Esophagus (tissue), 2 donors: ENCODE results near the gene PYHIN1. TPM values are rescaled to one million over a fixed set of nuclear protein-coding genes. Genes with fewer than 3 reads are reported as not detected.
A peak's percentile ranks its signal among the peaks of the same experiment; 100 is the strongest.

Experiments used
- H3K27ac ChIP-seq, 2 donors: one replicate each; pipeline ENCODE4 v1.5.1; 2013; ENCODE audit warnings: low read depth in 2 of 2, mild to moderate bottlenecking in 2 of 2, inconsistent platforms in 1 of 2, low read length in 1 of 2, moderate library complexity in 1 of 2
- H3K27me3 ChIP-seq, 2 donors: one replicate each; pipeline ENCODE4 v1.6.1; 2013; ENCODE audit warnings: low read length in 2 of 2, control low read depth in 1 of 2, mild to moderate bottlenecking in 1 of 2; ENCODE audit not compliant: insufficient read depth in 2 of 2, control insufficient read depth in 1 of 2
- H3K36me3 ChIP-seq, 2 donors: one replicate each; pipeline ENCODE4 v1.6.1; 2013; ENCODE audit warnings: low read length in 1 of 2; ENCODE audit not compliant: control insufficient read depth in 2 of 2, insufficient read depth in 2 of 2
- H3K4me1 ChIP-seq, 2 donors: one replicate each; pipeline ENCODE4 v1.6.1; 2013; ENCODE audit warnings: low read length in 1 of 2; ENCODE audit not compliant: control insufficient read depth in 2 of 2, insufficient read depth in 2 of 2
- H3K4me3 ChIP-seq, 2 donors: one replicate each; pipeline ENCODE4 v1.5.1; 2013; ENCODE audit warnings: low read length in 2 of 2, mild to moderate bottlenecking in 2 of 2, low read depth in 1 of 2, moderate library complexity in 1 of 2
- H3K9me3 ChIP-seq, 2 donors: one replicate each; pipeline ENCODE4 v1.6.1; 2013; ENCODE audit warnings: mild to moderate bottlenecking in 2 of 2, low read depth in 1 of 2, low read length in 1 of 2, moderate library complexity in 1 of 2; ENCODE audit not compliant: control insufficient read depth in 2 of 2, insufficient read depth in 1 of 2
- WGBS, 2 donors: extraction: QIAGEN DNeasy Blood & Tissue Kit; methylation state at CpG; one replicate each; pipeline ENCODE4 v1.1.7; 2013; 5-methylcytosine and 5-hydroxymethylcytosine counted together
- polyA plus RNA-seq, 2 donors: library from polyadenylated mRNA; stranded (reverse); fragments of 200-250 nt; gene quantifications; one replicate each; pipeline ENCODE4 v1.2.3, GENCODE V29; 2013
- donor health status: healthy with polysubstance abuse.
- donor health status: Bipolar disorder and iron deficiency.

Gene PYHIN1
- polyA plus RNA-seq, result under 1 TPM; 0.28 to 0.31 TPM

DNA sequence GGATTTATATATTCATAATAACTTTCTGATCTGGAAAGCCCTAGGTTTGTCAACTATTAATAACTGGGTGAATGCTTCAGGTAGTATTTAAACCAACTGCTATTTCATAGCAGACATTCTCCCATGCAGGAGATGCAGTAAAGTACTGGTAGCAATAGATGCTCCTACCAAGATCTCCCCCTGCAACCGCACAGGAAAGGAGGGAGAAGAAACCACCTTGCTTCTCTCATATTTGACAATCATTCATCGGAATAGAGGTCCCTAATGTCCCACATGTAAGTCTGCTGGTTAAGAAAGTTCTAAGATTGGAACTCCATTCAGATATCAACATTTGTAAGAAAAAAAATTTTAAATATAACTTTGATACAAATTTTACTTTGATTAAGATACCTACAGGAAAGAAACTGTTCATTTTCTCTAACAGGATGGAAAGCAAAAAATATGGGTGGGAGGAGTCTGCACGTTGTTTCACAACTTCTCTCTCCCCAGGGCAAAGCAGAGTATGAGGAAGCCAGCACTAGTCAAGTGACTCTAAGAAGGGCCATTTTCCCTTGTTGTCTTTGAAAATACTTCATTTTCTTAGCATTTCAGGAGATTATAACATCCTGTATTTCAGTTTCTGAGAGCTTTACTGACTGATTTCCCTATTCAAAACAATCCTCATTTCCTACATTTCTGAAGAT, at the start of gene PYHIN1:
Gene PYHIN1, plus strand, starts transcription at position 498 of the 683 bp plus-strand sequence. CDS start 5,359 bp downstream, outside the sequence.
- Histone ChIP-seq H3K4me1 (no peaks in the 10 kb centered on the region), H3K27ac (no peak within 1 kb of the TSS), H3K36me3 (no peaks in the 10 kb centered on the region), H3K4me3 (peak within 1 kb of the TSS in 1 of 2 donors; percentile 11), H3K9me3 (no peaks in the 10 kb centered on the region), H3K27me3 (no peaks in the 10 kb centered on the region)
- WGBS, 2 donors, result 58 to 60% methylated on average over 3 of the region's 3 CpGs

DNA sequence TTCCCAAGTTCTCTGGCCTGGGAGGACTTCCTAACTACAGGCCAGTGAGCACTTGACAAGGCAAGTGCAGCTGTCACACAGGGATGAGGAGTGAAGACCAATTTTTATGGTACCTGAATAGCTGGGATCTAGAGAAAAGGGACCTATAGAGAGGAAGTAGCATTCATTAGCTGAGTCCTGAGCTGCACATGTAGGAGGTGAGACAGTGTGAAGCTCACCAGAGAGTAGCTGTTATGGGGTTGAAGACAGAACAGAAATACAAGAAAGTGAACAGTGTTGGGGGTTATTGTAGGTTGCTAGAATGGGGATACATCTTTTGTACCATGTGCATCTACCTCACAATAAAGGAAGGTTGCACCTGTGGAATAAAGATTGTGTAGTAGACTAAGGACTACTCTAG, 37.7 kb upstream of the PYHIN1 start:
- Histone ChIP-seq H3K9me3 (no peaks in the 10 kb centered on the region), H3K36me3 (no peaks in the 10 kb centered on the region), H3K27ac (no peak overlapping the region), H3K4me1 (no peaks in the 10 kb centered on the region), H3K4me3 (no peak overlapping the region), H3K27me3 (no peaks in the 10 kb centered on the region)

DNA sequence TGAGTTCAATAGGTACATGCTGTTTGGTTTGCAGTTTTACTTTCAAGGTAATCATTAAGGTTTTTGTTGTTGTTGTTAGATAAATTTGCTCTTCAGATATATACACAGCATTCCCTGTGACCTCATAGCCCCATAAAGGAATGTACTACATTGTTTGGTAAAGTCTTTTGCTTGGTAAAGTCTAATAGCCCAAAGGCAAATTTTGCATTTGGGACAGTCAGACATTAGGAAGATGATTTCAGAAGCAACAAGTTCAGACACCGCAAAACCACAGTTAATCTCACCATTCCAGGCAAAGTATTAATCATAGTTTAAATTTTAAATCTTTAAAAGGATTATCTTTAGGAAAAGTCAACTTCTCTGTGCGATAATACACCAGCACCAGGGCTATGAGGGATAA, 32.6 kb upstream of the PYHIN1 start:
- H3K36me3 ChIP-seq, result no peaks in the 10 kb centered on the region
- H3K9me3 ChIP-seq, result no peaks in the 10 kb centered on the region
- H3K27ac ChIP-seq, result no peak overlapping the region
- no peaks in the 10 kb centered on the region for H3K27me3 ChIP-seq
- WGBS, 2 donors, result 100% methylated on average over 1 of the region's 2 CpGs; no CpG with 5 or more reads in 1 of the 2 donors
- no peak overlapping the region for H3K4me3 ChIP-seq
- no peaks in the 10 kb centered on the region for H3K4me1 ChIP-seq

DNA sequence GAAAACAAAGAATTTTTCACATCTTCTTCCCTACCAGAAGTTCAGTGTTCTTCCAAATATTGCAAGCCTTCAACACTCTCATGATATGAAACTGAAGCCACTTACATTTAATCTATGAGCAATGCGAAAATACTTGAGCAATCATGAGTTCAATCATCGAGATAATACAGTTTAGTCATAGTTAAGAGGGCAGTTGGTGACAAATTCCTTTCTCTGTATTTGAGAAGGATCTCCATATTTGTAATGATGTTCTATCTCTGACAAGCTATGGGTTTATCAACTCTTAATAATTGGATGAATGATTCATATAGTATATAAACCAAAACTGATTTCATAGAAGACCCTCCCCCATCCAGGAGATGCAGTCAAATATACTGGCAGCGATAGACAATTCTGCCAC, 29.7 kb upstream of the PYHIN1 start:
- Histone ChIP-seq H3K27me3 (no peaks in the 10 kb centered on the region), H3K27ac (no peak overlapping the region), H3K4me3 (no peak overlapping the region), H3K36me3 (no peaks in the 10 kb centered on the region), H3K4me1 (no peaks in the 10 kb centered on the region), H3K9me3 (peaks cover 0 to 2% of the 10 kb centered on the region in 2 donors)
- WGBS, 2 donors, result 80 to 81% methylated on average over 3 of the region's 3 CpGs

DNA sequence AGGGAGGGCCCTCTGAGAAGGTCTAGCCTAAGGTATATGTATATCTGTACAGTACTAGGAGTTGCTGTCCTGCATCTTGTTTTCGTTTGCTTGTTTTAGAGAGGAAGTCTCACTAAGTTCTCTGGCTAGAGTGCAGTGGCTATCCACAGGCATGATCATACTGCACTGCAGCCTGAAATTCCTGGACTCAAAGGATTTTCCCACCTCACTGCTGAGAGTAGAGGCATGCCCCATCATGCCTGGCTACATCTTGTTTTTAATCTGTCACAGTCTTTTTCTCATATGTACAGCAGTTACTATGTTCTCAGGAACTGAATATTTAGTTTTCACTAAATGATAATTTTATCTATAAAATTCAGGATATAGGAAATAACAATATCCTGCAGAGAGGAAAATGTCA, 15.3 kb upstream of the PYHIN1 start:
- H3K27me3 ChIP-seq, result no peaks in the 10 kb centered on the region
- no peaks in the 10 kb centered on the region for H3K36me3 ChIP-seq
- H3K4me1 ChIP-seq, result no peaks in the 10 kb centered on the region
- no peak overlapping the region for H3K4me3 ChIP-seq
- H3K9me3 ChIP-seq, result peaks cover 2 to 3% of the 10 kb centered on the region in 2 donors
- WGBS, 2 donors, result 41 to 46% methylated on average over 1 of the region's 1 CpG
- H3K27ac ChIP-seq, result no peak overlapping the region

DNA sequence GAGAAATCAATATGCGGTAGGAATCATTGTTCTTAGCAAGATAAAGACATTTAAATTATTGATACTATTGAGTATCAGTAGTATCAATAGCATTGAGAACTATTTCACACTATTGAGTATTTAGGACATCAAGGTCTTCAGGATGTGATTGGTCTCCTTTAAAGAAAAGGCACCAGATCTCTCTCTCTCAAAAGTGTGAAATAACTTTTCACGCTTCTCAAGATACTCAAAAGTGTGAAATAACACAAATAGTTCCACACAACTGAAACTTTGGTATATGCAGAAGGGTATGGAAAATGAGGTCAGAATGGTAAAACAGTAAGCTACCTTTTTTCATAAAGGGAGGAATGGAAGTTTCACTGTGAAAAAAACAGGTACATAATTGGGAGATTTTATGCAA, 6.7 kb upstream of the PYHIN1 start:
- Histone ChIP-seq H3K9me3 (peaks cover 2 to 3% of the 10 kb centered on the region in 2 donors), H3K4me1 (no peaks in the 10 kb centered on the region), H3K36me3 (no peaks in the 10 kb centered on the region), H3K27ac (no peak overlapping the region), H3K4me3 (no peak overlapping the region), H3K27me3 (no peaks in the 10 kb centered on the region)
- WGBS, 2 donors, result 81 to 90% methylated on average over 2 of the region's 2 CpGs

DNA sequence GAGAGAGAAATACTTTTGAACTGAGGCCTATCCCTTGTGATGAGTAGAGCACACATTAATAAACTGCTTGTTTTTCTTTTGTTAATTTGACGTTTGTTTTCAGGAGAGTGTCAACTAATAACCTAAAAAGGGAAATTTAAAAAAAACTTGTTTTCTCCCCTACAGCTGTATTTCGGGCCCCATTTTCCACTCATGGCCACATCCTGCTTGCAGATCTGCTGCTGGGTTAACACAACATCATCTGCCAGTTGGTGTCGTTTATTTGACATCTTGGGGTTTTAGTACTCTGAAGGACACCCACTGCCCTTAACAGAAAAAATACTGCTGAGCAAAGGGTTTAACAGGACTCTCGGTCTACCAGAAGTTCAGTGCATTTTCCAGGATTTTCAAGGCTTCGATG, 848 bp upstream of the PYHIN1 start:
- WGBS, 2 donors, result 68% methylated on average over 5 of the region's 5 CpGs
- Histone ChIP-seq H3K27me3 (no peaks in the 10 kb centered on the region), H3K27ac (no peak overlapping the region), H3K4me1 (no peaks in the 10 kb centered on the region), H3K36me3 (no peaks in the 10 kb centered on the region), H3K9me3 (no peaks in the 10 kb centered on the region), H3K4me3 (no peak overlapping the region)

DNA sequence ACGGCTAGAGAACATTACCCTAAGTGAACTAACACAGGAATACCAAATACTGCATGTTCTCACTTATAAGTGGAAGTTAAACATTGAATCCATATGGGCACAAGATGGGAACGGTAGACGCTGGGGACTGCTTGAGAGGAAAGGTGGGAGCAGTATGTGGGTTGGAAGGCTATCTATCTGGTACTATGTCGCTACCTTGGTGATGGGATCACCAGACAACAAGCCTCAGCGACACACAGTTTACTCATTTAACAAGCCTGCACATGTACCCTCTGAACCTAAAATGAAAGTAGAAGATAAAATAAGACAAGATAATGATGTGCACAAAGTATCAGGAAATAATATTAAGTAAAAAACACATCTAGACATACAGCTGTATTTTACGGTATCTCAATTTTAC, 819 bp downstream of the PYHIN1 start:
- Histone ChIP-seq H3K4me3 (peak overlapping the region in 1 of 2 donors; percentile 11), H3K4me1 (no peaks in the 10 kb centered on the region), H3K27me3 (no peaks in the 10 kb centered on the region), H3K9me3 (no peaks in the 10 kb centered on the region), H3K36me3 (no peaks in the 10 kb centered on the region), H3K27ac (no peak overlapping the region)
- WGBS, 2 donors, result 70 to 81% methylated on average over 6 of the region's 6 CpGs

DNA sequence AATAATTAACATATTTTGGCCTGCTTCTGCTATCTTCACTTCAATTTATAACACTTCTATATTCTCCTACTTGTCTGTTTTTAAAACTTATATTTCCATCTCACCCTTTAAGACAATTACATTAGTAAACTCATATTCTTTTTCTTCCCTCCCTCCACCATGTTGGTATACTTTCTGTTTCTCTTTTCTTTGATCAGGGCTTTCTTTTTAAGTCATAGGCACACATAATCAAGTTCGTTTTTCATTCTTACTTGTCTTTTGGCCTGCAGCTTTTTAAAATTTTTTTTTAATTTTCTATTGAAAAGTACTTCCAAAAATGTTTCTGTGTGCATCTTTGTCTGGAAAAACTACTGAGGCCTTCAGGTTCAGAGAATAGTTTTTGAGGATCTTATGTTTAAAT, 2.3 kb downstream of the PYHIN1 start:
- Histone ChIP-seq H3K4me1 (no peaks in the 10 kb centered on the region), H3K27ac (no peak overlapping the region), H3K36me3 (no peaks in the 10 kb centered on the region), H3K27me3 (no peaks in the 10 kb centered on the region), H3K4me3 (no peak overlapping the region), H3K9me3 (no peaks in the 10 kb centered on the region)
- WGBS, 2 donors, result 24 to 41% methylated on average over 1 of the region's 1 CpG

DNA sequence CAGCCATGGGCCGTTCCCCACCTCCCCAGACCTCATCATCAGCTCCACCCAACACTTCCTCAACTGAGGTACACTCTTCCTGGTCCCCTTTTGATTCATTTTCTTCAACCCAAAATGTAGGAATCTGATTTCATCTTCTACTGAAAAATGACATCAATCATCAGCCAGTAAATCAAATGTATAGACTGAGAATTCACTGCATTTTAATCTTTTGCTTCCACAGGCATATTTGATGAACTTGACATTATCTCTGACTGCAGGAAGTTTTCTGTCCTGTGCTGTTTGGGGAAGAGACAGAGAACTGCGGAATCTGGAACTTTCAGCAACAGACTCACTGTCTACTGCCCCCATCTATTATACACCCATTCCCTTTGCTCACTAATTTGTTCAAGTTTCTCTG, 7.8 kb downstream of the PYHIN1 start:
- 85 to 92% methylated on average over 2 of the region's 2 CpGs for WGBS, 2 donors
- Histone ChIP-seq H3K36me3 (no peaks in the 10 kb centered on the region), H3K4me3 (no peak overlapping the region), H3K27ac (no peak overlapping the region), H3K9me3 (no peaks in the 10 kb centered on the region), H3K27me3 (no peaks in the 10 kb centered on the region), H3K4me1 (no peaks in the 10 kb centered on the region)
